Naive thymus-derived CD8-positive, alpha-beta T cell (primary cell): ENCODE measurements around the gene HYLS1. TPM values are rescaled to one million over a fixed set of nuclear protein-coding genes. Genes with fewer than 3 reads are reported as not detected.

Experiments used
- ATAC-seq, 2 donors: fragments of 150-1000 bp; cut with Tn5 transposase in 1 of 2; sonication (Bioruptor Pico), chemical (Tn5 transposase) in 1 of 2; 1 replicate in 1 of 2; 2 replicates in 1 of 2; pipeline ENCODE4 v1.10.0; 2021; ENCODE audit warnings: mild to moderate bottlenecking in 2 of 2, moderate library complexity in 2 of 2
- POLR2A ChIA-PET: fragments of 350-600 bp; sonication (Branson Sonifier 250); formaldehyde crosslinking; loops from one replicate; lab custom pipeline; 2021; ENCODE audit warnings: antibody characterized with exemption; lab: Charles Lee
- DNase-seq, 10 donors: peaks; one replicate each; pipeline versions ENCODE4 v3.0.0 to v3.0.0-alpha.2; 2020 to 2022
- H3K27ac Mint-ChIP-seq, 10 donors: one replicate each; pipeline ENCODE4 v1.8.0; 2020 to 2022; ENCODE audit warnings: mild to moderate bottlenecking in 10 of 10, mixed read lengths in 10 of 10, moderate library complexity in 4 of 10, inconsistent platforms in 1 of 10
- H3K27me3 Mint-ChIP-seq, 5 donors: one replicate each; pipeline ENCODE4 v1.8.0; 2021 to 2022; ENCODE audit warnings: mixed read lengths in 5 of 5
- H3K36me3 Mint-ChIP-seq, 3 donors: one replicate each; pipeline ENCODE4 v1.8.0; 2020 to 2022; ENCODE audit warnings: mixed read lengths in 3 of 3, mild to moderate bottlenecking in 2 of 3, inconsistent platforms in 1 of 3
- H3K4me1 Mint-ChIP-seq, 4 donors: one replicate each; pipeline ENCODE4 v1.8.0; 2021 to 2022; ENCODE audit warnings: mixed read lengths in 4 of 4
- H3K4me3 Mint-ChIP-seq, 10 donors: one replicate each; pipeline ENCODE4 v1.8.0; 2020 to 2022; ENCODE audit warnings: mild to moderate bottlenecking in 10 of 10, mixed read lengths in 10 of 10, moderate library complexity in 6 of 10, inconsistent platforms in 1 of 10
- H3K9me3 Mint-ChIP-seq, 9 donors: one replicate each; pipeline ENCODE4 v1.8.0; 2020 to 2022; ENCODE audit warnings: mixed read lengths in 9 of 9, mild to moderate bottlenecking in 3 of 9, inconsistent platforms in 1 of 9, moderate library complexity in 1 of 9
- polyA plus RNA-seq, 3 donors: library from polyadenylated mRNA; unstranded; fragments of 300-500 nt; fragmentation: Illumina TruSeq; gene quantifications; one replicate each; pipeline ENCODE4 v1.2.3, GENCODE V29; 2021
- total RNA-seq, 8 experiments: library from RNA in 2 of 8; stranded (reverse) in 2 of 8; gene quantifications; one replicate each; pipeline ENCODE4 v1.2.3 and lab custom pipeline; 2021 to 2026

The HYLS1 gene
- total and polyA plus RNA-seq, 5 experiments from 2014 or later = 4.1 to 7.5 (median 4.8) TPM

DNA sequence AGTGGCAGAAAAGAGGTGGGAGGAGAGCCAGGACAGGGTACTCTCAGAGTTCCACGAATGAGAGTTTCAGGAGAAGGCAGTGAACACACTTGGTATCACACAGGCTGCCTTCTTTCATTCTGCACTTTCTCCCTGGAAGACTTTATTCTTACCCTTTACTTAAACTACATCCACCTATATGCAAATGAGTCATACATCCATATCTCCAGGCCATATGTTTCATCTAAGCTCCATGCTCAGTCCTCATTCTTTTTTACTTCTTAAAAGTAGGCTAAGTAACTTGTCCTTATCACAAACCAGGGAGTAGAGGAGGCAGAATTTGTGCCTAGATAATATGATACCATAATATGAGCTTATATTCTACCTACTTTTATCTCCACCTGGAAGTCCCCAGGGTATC is 6.2 kb upstream of the HYLS1 start:
- ATAC-seq (no peak), DNase-seq (no peak)
- Mint-ChIP-seq H3K4me3 (no peak overlapping the region), H3K27ac (no peak overlapping the region), H3K4me1 (peaks cover 0 to 2% (median 0%) of the 10 kb centered on the region in 4 donors), H3K36me3 (no peaks in the 10 kb centered on the region), H3K27me3 (peaks cover 0 to 4% (median 0%) of the 10 kb centered on the region in 5 donors), H3K9me3 (no peaks in the 10 kb centered on the region)
- POLR2A ChIA-PET = no interaction called here

DNA sequence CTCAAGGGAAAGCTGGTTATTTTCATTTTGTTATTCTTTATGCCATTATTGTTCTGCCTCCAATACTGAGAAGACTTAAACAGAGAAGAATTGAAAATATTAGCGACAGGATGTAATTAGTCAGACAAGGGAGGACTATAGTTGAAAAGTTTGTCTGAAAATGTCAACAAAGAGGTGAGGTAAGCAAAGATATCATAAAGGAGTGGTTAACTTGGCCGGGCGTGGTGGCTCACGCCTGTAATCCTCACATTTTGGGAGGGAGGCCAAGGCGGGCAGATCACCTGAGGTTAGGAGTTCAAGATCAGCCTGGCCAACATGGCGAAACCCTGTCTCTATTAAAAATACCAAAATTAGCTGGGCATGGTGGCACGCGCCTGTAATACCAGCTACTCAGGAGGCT is 4.1 kb upstream of the HYLS1 start:
- ATAC-seq (no peak), DNase-seq (no peak)
- peaks cover 7 to 16% (median 14%) of the 10 kb centered on the region in 4 donors for H3K4me1 Mint-ChIP-seq
- POLR2A ChIA-PET = no interaction called here
- H3K4me3 Mint-ChIP-seq = no peak overlapping the region
- peaks cover 0 to 5% (median 0%) of the 10 kb centered on the region in 5 donors for H3K27me3 Mint-ChIP-seq
- H3K27ac Mint-ChIP-seq = peak overlapping the region in 1 of 10 donors; percentile 12
- H3K9me3 Mint-ChIP-seq = peaks cover 0 to 4% (median 0%) of the 10 kb centered on the region in 9 donors
- H3K36me3 Mint-ChIP-seq = no peaks in the 10 kb centered on the region

DNA sequence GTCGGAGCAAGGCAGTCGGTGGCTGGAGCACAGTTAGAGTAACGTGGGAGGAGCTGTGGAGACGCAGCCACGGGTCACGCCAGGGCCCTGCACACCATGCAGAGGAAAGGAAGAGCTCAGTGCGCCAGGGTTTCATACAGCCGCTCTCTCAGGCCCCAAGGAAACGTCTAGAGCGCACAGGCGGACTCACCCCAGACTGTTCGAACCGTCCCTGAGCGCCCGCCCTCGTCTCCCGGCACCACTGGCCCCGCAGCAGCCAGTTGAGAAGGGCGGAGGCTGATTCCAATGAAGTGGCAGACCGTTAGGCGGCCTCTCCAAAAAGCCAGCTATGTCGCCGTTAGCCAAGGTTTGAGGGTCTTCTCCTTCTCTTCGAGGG is 483 bp upstream of the HYLS1 start:
- peaks cover 13 to 31% (median 27%) of the 10 kb centered on the region in 4 donors for H3K4me1 Mint-ChIP-seq
- peak; percentile 35 to 42 for ATAC-seq
- POLR2A ChIA-PET = interaction anchor here (0.7 to 2.2 kb wide), 11 partner anchors 9 to 395 kb away, joined by 3 to 38 read pairs (median 5); partner anchors contain the start of genes CHEK1, DDX25, EI24 and FAM118B
- H3K9me3 Mint-ChIP-seq = peaks cover 0 to 4% (median 0%) of the 10 kb centered on the region in 9 donors
- peaks cover 0 to 3% (median 0%) of the 10 kb centered on the region in 5 donors for H3K27me3 Mint-ChIP-seq
- peaks cover 0 to 6% (median 0%) of the 10 kb centered on the region in 3 donors for H3K36me3 Mint-ChIP-seq
- peak overlapping the region; percentile 92 to 98 (median 96) for H3K27ac Mint-ChIP-seq
- peak overlapping the region; percentile 86 to 97 (median 95) for H3K4me3 Mint-ChIP-seq
- DNase-seq = peak in 3 of 10 donors; percentile 15 to 26 (median 23)

DNA sequence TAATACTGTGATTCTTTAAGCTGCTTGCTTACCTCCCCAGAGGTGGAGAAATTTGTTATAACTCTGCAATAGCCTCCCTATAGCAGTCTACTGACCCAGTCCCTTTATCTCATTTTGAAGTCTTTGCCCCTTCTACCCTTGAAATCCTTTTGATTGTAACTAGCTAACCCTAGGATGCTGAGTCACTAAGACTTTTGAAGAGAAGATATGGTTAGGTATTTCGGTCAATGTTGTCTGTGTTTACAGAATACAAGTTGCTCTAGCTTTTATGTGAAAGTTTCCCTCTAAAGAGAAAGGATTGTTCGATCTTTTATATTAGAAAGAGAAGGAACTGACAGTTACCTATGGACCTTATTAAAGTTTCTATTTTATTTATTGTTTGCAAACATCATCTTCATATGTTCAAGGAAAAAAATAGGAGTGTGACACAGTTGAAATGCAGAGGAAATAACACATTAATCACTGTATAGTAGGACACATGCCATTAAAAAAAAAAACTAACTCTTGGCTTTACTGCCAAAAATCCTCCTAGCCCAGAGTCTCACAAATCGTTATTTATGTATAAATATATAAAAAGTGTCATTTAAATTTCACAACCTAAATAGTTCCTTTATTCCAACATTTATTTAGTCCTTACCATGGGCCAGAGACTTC is 3.1 kb downstream of the HYLS1 start:
- ATAC-seq = no peak
- POLR2A ChIA-PET = no interaction called here

DNA sequence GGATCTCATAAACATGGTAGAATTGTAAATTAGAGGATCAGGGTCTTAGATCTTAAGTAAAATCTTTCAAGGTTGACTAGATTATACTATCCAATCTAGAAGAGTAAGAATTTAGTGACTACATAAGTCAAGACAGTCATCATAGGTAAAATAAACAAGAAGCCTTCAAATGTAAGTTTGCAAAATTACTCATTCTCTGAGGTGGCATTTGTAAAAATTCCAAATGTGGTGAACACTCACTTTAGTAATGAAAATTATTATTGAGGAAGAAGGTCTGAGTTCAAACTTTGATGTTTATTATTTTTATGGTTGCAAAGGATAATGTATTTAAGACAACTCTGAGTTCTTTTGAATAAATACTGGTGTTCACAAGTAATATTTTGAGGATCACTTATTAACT is 4.6 kb downstream of the HYLS1 start:
- peaks cover 2 to 47% (median 3%) of the 10 kb centered on the region in 3 donors for H3K36me3 Mint-ChIP-seq
- H3K4me3 Mint-ChIP-seq = no peak overlapping the region
- DNase-seq (no peak), ATAC-seq (no peak)
- POLR2A ChIA-PET = interaction anchor here (1.2 kb wide), 1 partner anchor 11 kb away, joined by 3 read pairs; the partner anchor contains the start of gene PUS3
- no peak overlapping the region for H3K27ac Mint-ChIP-seq
- peaks cover 23 to 44% (median 34%) of the 10 kb centered on the region in 4 donors for H3K4me1 Mint-ChIP-seq
- peaks cover 0 to 3% (median 0%) of the 10 kb centered on the region in 5 donors for H3K27me3 Mint-ChIP-seq
- H3K9me3 Mint-ChIP-seq = peaks cover 0 to 4% (median 0%) of the 10 kb centered on the region in 9 donors

More for the DNA sequence above, 3.1 kb downstream of the HYLS1 start:
- Mint-ChIP-seq H3K27me3 (peaks cover 0 to 3% (median 0%) of the 10 kb centered on the region in 5 donors), H3K4me1 (peaks cover 22 to 42% (median 34%) of the 10 kb centered on the region in 4 donors), H3K36me3 (peaks cover 2 to 38% (median 3%) of the 10 kb centered on the region in 3 donors), H3K27ac (peak overlapping the region in 6 of 10 donors; percentile 13 to 63 (median 24)), H3K9me3 (peaks cover 0 to 4% (median 0%) of the 10 kb centered on the region in 9 donors), H3K4me3 (peak overlapping the region in 7 of 10 donors; percentile 4 to 68 (median 25))
- no peak for DNase-seq

DNA sequence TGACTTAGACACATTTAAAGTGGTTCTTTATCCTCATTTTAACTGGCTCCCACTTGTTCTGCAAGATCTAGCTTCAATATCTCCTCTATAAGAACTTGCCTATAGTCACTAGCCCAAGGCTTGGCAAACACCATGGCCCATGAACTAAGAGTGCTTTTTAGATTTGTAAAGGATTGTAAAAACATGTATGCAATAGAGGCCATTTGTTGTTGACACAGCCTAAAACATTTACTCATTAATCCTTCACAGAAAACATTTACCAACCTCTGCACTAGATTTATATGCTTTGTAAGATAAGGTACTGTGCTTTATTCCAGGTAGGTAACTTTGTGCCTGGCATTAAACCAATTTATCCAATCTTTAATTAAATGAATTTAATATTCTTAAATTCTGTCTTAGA is 5.5 kb downstream of the HYLS1 start:
- ATAC-seq = no peak
- H3K4me1 Mint-ChIP-seq = peaks cover 22 to 44% (median 30%) of the 10 kb centered on the region in 4 donors
- no peaks in the 10 kb centered on the region for H3K27me3 Mint-ChIP-seq
- H3K4me3 Mint-ChIP-seq = no peak overlapping the region
- no peaks in the 10 kb centered on the region for H3K9me3 Mint-ChIP-seq
- peak overlapping the region in 1 of 10 donors; percentile 24 for H3K27ac Mint-ChIP-seq
- no peak for DNase-seq
- POLR2A ChIA-PET = no interaction called here
- H3K36me3 Mint-ChIP-seq = peaks cover 2 to 51% (median 3%) of the 10 kb centered on the region in 3 donors

DNA sequence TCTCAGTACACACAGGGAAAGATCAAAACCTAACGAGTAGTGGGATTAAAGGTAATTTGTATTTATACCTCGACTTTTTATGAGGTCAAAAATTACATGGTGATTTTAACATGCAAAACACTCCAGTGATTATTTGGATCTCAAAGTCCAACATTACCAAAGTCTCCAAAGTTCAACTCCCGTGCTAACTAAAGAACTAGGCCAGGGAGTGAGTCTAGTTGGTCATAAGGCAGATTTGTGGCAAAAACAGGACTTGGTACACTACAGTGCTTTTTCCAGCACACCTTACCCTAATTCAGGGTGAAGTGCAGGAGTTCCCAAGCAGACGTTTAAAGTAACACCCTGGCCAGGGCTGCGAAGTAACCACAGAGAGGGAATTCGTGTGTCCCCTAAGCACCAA is 14.4 kb downstream of the HYLS1 start:
- Mint-ChIP-seq H3K36me3 (peaks cover 6 to 26% (median 7%) of the 10 kb centered on the region in 3 donors), H3K27ac (peak overlapping the region in 6 of 10 donors; percentile 8 to 48 (median 22)), H3K9me3 (peaks cover 0 to 2% (median 0%) of the 10 kb centered on the region in 9 donors), H3K4me3 (peak overlapping the region; percentile 51 to 96 (median 77)), H3K27me3 (peaks cover 7 to 27% (median 15%) of the 10 kb centered on the region in 5 donors), H3K4me1 (peaks cover 17 to 52% (median 39%) of the 10 kb centered on the region in 4 donors)
- ATAC-seq = no peak
- POLR2A ChIA-PET = no interaction called here
- no peak for DNase-seq

DNA sequence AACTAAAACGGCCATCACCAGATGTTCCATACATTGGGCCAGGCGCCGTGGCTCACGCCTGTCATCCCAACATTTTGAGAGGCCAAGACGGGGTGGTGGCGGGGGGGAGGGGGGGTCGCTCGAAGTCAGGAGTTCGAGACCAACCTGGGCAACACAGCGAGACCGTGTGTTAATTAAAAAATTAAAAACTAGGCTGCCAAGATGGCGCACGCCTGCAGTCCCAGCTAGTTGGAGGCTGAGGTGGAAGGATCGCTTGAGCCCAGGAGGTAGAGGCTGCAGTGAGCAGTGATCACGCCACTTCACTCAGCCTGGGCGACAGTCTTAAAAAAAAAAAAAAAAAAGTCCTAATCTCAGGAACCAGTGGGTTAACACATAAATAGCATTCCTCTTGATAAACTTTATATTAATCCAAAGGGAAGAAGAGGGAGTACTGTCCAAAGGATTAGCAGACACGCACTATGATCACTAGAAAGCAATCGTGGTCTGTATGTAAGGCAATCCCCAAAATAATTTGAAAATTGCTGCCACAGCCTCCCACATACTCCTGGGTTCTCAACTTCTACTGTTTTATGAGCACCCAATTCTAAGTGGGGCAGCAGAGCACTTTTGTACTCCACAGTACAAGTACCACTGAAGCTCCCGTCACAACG is 14.9 kb downstream of the HYLS1 start:
- DNase-seq (no peak), ATAC-seq (no peak)
- Mint-ChIP-seq H3K36me3 (peaks cover 6 to 25% (median 7%) of the 10 kb centered on the region in 3 donors), H3K27ac (peak overlapping the region; percentile 86 to 95 (median 93)), H3K4me1 (peaks cover 17 to 52% (median 37%) of the 10 kb centered on the region in 4 donors), H3K4me3 (peak overlapping the region; percentile 91 to 97 (median 96)), H3K9me3 (peaks cover 0 to 2% (median 0%) of the 10 kb centered on the region in 9 donors), H3K27me3 (peaks cover 7 to 29% (median 15%) of the 10 kb centered on the region in 5 donors)
- POLR2A ChIA-PET = interaction anchor here (0.8 to 2.7 kb wide), 4 partner anchors 11 to 952 kb away, joined by 3 to 38 read pairs (median 4); partner anchors contain the start of genes DCPS and HYLS1

DNA sequence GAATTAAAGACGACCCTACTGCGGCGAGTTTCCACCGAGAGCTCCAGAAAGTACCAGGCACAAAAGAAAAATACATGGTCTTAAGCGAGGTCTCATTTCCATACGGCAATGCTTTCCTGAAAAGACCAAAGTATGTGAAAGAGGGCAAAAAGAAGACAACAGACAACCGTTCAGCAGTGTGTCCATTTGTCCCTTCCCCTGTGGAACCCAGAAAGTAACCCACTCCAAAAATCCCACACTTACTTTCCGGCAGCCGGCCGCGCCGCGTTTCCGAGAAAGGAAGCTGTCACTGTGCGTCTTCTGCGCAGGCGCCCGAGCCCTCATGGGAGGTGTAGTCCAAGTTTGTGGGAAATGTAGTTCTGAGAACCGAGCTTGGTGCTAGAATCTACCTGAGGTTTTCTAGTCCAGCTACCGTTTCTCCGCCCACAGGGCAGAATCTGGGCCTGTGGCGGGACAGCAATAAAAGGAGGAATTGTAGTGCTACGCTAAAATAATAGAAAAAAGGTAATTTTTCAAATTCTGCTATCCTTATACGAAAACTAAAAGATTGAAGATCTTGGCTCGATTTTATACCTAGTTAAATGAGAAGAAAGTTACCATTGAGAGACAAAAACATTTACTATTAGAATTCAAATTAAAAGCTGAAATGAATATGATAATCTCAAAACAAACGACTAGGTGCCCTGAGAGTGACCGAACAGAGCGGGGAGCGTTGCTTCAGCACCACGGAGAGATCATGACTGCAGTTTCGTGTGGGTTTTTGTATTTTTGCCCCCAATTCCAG is 15.7 kb downstream of the HYLS1 start, which contains the start of gene PUS3:
PUS3 (minus strand) TSS at position 280 of the 784 bp plus-strand sequence. CDS start 6,922 bp downstream, outside the sequence.
- Mint-ChIP-seq H3K4me1 (peaks cover 14 to 46% (median 35%) of the 10 kb centered on the region in 4 donors), H3K36me3 (peaks cover 6 to 20% (median 7%) of the 10 kb centered on the region in 3 donors), H3K9me3 (peaks cover 0 to 2% (median 0%) of the 10 kb centered on the region in 9 donors), H3K27ac (peak within 1 kb of the TSS; percentile 86 to 95 (median 93)), H3K4me3 (peak within 1 kb of the TSS; percentile 91 to 97 (median 96)), H3K27me3 (peaks cover 7 to 35% (median 15%) of the 10 kb centered on the region in 5 donors)
- POLR2A ChIA-PET = interaction anchor here (0.8 to 2.7 kb wide), 4 partner anchors 11 to 953 kb away, joined by 3 to 38 read pairs (median 4); partner anchors contain the start of genes DCPS and HYLS1
- ATAC-seq = peak; percentile 88 to 90
- DNase-seq = peak; percentile 75 to 91 (median 82)

DNA sequence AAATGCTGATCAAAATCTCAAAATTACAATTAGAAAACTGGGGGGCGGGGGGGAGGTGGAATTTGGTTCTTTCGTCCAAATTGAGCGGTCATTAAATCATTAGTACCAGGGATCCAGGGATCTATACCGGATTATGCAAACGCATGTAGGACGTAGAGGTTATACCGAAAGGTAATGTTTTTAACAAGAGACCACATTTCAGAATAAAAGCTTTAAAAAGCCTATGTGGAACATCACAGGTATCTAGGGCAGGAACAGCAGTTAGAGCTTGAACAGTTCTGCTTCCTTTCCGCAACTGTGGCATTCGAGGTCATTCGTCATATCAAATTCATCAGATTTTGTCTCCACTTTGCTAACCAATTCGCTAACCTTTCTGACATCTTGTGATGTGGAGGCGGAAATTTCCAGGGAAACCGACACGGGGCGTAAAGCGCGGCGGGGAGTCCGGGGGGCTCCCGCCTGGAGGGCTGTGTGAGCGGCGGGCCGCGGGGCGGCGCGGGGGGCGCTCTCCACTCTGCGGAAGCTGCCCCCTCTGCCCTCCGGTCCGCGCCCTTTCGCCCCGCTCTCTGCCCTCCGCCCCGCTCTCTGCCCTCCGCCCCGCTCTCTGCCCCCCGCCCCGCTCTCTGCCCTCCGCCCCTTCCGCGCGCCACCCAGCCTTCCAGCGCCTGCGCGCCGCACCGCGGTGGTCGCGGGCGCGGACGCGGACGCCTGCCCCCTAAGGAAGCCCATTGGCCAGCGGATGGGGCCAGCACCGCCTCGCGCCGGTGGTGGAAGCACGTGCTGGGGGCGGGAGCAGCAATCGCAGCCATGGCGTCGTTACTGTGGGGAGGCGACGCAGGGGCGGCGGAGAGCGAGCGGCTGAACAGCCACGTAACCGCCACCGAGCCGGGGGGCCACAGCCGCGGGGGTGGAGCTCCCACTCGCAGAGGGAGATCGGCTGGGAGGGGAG is 16.5 kb downstream of the HYLS1 start, which contains the start of gene DDX25:
DDX25 (plus strand) TSS at position 798 of the 949 bp plus-strand sequence; CDS start at position 808, 10 bp downstream.
- Mint-ChIP-seq H3K36me3 (peaks cover 6 to 18% (median 7%) of the 10 kb centered on the region in 3 donors), H3K4me3 (peak within 1 kb of the TSS; percentile 91 to 97 (median 96)), H3K9me3 (peaks cover 0 to 2% (median 0%) of the 10 kb centered on the region in 9 donors), H3K4me1 (peaks cover 14 to 46% (median 34%) of the 10 kb centered on the region in 4 donors), H3K27me3 (peaks cover 7 to 37% (median 15%) of the 10 kb centered on the region in 5 donors), H3K27ac (peak within 1 kb of the TSS in 7 of 10 donors; percentile 69 to 95 (median 91))
- ATAC-seq (peak; percentile 49 to 65), DNase-seq (peak in 7 of 10 donors; percentile 6 to 46 (median 30))
- POLR2A ChIA-PET = interaction anchor here (2.7 kb wide), 1 partner anchor 16 kb away, joined by 38 read pairs; the partner anchor contains the start of gene HYLS1
